Naive thymus-derived CD4-positive, alpha-beta T cell (primary cell): ENCODE measurements around the gene TCF7L2. TPM values are rescaled to one million over a fixed set of nuclear protein-coding genes. Genes with fewer than 3 reads are reported as not detected.
A peak's percentile ranks its signal among the peaks of the same experiment; 100 is the strongest.
"Not testable (repeated sequence)": the region's sequence is repeated elsewhere in the genome, so short reads cannot be mapped to it uniquely, and the experiment has no call there.

Source experiments
- ATAC-seq: fragments of 150-1000 bp; cut with Tn5 transposase; 2 replicates; pipeline ENCODE4 v1.10.0; 2021; ENCODE audit warnings: mild to moderate bottlenecking, moderate library complexity
- CTCF ChIA-PET: fragments of 350-600 bp; sonication (Branson Sonifier 250); formaldehyde crosslinking; loops from one replicate; lab custom pipeline; 2021; ENCODE audit warnings: antibody characterized with exemption; lab: Charles Lee
- POLR2A ChIA-PET: fragments of 350-600 bp; sonication (Branson Sonifier 250); formaldehyde crosslinking; loops from one replicate; lab custom pipeline; 2021; ENCODE audit warnings: antibody characterized with exemption, inconsistent platforms; lab: Charles Lee
- DNase-seq, 9 donors: peaks; one replicate each; pipeline versions ENCODE4 v3.0.0 to v3.0.0-alpha.2; 2020 to 2022; ENCODE audit warnings: mixed read lengths in 1 of 9
- H3K27ac ChIP-seq: one replicate; pipeline ENCODE4 v1.7.0; 2013; ENCODE audit warnings: mild to moderate bottlenecking, low read depth, low read length, moderate library complexity
- H3K27me3 ChIP-seq, 2 donors: one replicate each; pipeline ENCODE4 v1.7.0; 2013; ENCODE audit warnings: low read length in 2 of 2, mild to moderate bottlenecking in 2 of 2, moderate library complexity in 2 of 2; ENCODE audit not compliant: control insufficient read depth in 2 of 2, insufficient read depth in 2 of 2
- H3K36me3 ChIP-seq, 3 experiments: 1 replicate in 2 of 3; 2 replicates in 1 of 3; pipeline ENCODE4 v1.7.0; 2013; ENCODE audit warnings: low read length in 3 of 3, mild to moderate bottlenecking in 3 of 3, moderate library complexity in 1 of 3; ENCODE audit not compliant: insufficient read depth in 3 of 3, control insufficient read depth in 2 of 3
- H3K4me1 ChIP-seq, 2 donors: one replicate each; pipeline ENCODE4 v1.7.0; 2013; ENCODE audit warnings: low read length in 2 of 2, mild to moderate bottlenecking in 2 of 2, moderate library complexity in 1 of 2; ENCODE audit not compliant: control insufficient read depth in 2 of 2, insufficient read depth in 2 of 2
- H3K4me3 ChIP-seq: 2 replicates; pipeline ENCODE4 v1.7.0; 2013; ENCODE audit warnings: mild to moderate bottlenecking, low read length
- H3K9me3 ChIP-seq, 3 experiments: 1 replicate in 2 of 3; 2 replicates in 1 of 3; pipeline ENCODE4 v1.7.0; 2013; ENCODE audit warnings: low read length in 3 of 3; ENCODE audit not compliant: control insufficient read depth in 2 of 3
- H3K27ac Mint-ChIP-seq, 9 donors: one replicate each; pipeline ENCODE4 v1.8.0; 2020 to 2022; ENCODE audit warnings: mixed read lengths in 9 of 9, mild to moderate bottlenecking in 8 of 9, moderate library complexity in 5 of 9, inconsistent platforms in 2 of 9
- H3K27me3 Mint-ChIP-seq, 5 donors: one replicate each; pipeline ENCODE4 v1.8.0; 2021 to 2022; ENCODE audit warnings: mixed read lengths in 5 of 5, mild to moderate bottlenecking in 1 of 5
- H3K36me3 Mint-ChIP-seq, 5 donors: one replicate each; pipeline ENCODE4 v1.8.0; 2020 to 2022; ENCODE audit warnings: mixed read lengths in 5 of 5, mild to moderate bottlenecking in 3 of 5, inconsistent platforms in 1 of 5
- H3K4me1 Mint-ChIP-seq, 7 donors: one replicate each; pipeline ENCODE4 v1.8.0; 2020 to 2022; ENCODE audit warnings: mixed read lengths in 7 of 7, mild to moderate bottlenecking in 3 of 7, inconsistent platforms in 1 of 7
- H3K4me3 Mint-ChIP-seq, 10 donors: one replicate each; pipeline ENCODE4 v1.8.0; 2020 to 2022; ENCODE audit warnings: mild to moderate bottlenecking in 10 of 10, mixed read lengths in 10 of 10, moderate library complexity in 6 of 10, inconsistent platforms in 2 of 10
- H3K9me3 Mint-ChIP-seq, 11 donors: one replicate each; pipeline ENCODE4 v1.8.0; 2020 to 2022; ENCODE audit warnings: mixed read lengths in 11 of 11, mild to moderate bottlenecking in 4 of 11, inconsistent platforms in 1 of 11, moderate library complexity in 1 of 11
- intact Hi-C, 2 donors: fragments of 100-400 bp; cut with micrococcal nuclease; formaldehyde crosslinking; loops; one replicate each; pipeline ENCODE4 v1.15.1; 2023
- polyA plus RNA-seq, 2 donors: library from polyadenylated mRNA; unstranded; fragments of 300-500 nt; fragmentation: Illumina TruSeq; gene quantifications; one replicate each; pipeline ENCODE4 v1.2.3, GENCODE V29; 2021
- total RNA-seq, 6 experiments: library from RNA in 5 of 6; stranded (reverse) in 5 of 6; gene quantifications; 1 replicate in 5 of 6; 2 replicates in 1 of 6; pipeline ENCODE4 v1.2.3 and lab custom pipeline; 2021 to 2026

TCF7L2 gene
- total and polyA plus RNA-seq, 7 experiments from 2014 or later, result 0.39 to 31.4 (median 3.1) TPM

GRCh38 chr10:113103131-113103840 is 153.2 kb downstream of the TCF7L2 start:
- Histone ChIP-seq H3K4me3 (no peak overlapping the region), H3K27me3 (no peaks in the 10 kb centered on the region), H3K27ac (no peak overlapping the region), H3K9me3 (no peaks in the 10 kb centered on the region), H3K4me1 (no peaks in the 10 kb centered on the region), H3K36me3 (no peaks in the 10 kb centered on the region)
- Mint-ChIP-seq H3K36me3 (no peaks in the 10 kb centered on the region), H3K27ac (no peak overlapping the region), H3K4me3 (no peak overlapping the region), H3K9me3 (no peaks in the 10 kb centered on the region), H3K27me3 (peaks cover 0 to 8% (median 0%) of the 10 kb centered on the region in 5 donors), H3K4me1 (peaks cover 0 to 5% (median 0%) of the 10 kb centered on the region in 7 donors)
- ChIA-PET POLR2A (no interaction called here), CTCF (no interaction called here)
- ATAC-seq, result no peak
- no peak for DNase-seq
- intact Hi-C loops, result loop anchor here in 1 of 2 donors (10.0 kb wide), 1 partner anchor 538 kb away; no protein-coding TSS in a partner anchor

DNA sequence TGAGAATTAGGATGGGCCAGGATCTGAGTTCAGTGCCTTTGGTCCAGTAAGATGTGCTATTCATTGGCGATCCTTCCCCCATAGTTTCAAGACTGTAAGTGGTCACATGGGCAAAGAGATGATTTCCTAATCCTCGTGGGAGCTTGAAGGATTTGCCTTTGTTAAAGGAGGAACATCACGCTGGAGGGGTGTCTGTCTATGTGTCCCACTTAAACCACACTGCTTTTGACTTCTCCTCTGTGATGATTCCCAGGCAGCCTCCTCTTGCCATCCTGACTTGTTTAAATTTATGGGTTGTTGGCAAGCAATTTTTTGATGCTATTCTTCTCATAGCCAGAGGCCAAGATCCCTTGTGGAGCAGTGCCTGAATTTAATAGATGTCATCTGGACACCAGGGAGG is 154.0 kb downstream of the TCF7L2 start:
- H3K9me3 Mint-ChIP-seq, result no peaks in the 10 kb centered on the region
- no peak for DNase-seq
- Histone ChIP-seq H3K27me3 (no peaks in the 10 kb centered on the region), H3K36me3 (no peaks in the 10 kb centered on the region), H3K4me3 (no peak overlapping the region), H3K27ac (no peak overlapping the region), H3K9me3 (no peaks in the 10 kb centered on the region), H3K4me1 (no peaks in the 10 kb centered on the region)
- ChIA-PET POLR2A (no interaction called here), CTCF (no interaction called here)
- peaks cover 0 to 8% (median 0%) of the 10 kb centered on the region in 5 donors for H3K27me3 Mint-ChIP-seq
- peaks cover 0 to 5% (median 0%) of the 10 kb centered on the region in 7 donors for H3K4me1 Mint-ChIP-seq
- no peak overlapping the region for H3K27ac Mint-ChIP-seq
- H3K36me3 Mint-ChIP-seq, result no peaks in the 10 kb centered on the region
- ATAC-seq, result no peak
- intact Hi-C loops, result loop anchor here in 1 of 2 donors (10.0 kb wide), 1 partner anchor 539 kb away; no protein-coding TSS in a partner anchor
- no peak overlapping the region for H3K4me3 Mint-ChIP-seq

DNA sequence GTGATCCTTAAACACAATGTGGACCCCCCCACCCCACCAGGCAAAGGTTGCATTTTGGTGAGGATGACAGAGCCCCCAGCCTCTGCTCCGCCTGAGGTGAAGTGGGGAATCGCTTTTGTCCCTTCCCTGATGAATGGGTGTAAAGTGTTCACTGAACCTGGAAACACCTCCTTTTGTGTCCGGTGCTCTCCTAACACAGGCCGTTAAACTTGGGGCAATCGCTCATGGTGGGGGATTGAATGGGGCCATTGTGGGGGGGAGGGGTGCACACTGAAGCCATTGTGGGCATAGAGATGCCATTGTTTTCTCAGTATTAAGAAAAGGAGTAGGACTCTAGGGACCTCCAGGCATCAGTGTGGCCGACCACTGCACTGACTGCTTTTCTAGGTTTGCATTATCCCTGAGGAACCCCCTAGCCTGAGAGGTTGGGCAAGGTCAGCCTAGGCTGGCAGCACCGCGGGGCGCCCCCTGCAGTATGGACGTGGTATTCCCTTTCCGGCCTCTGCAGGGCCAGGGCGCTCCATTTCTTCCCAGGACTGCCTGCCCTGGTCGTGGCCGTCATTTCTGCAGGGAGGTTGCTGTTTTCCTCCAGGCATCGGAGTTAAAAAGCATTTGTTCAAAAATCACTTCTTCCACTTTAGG is 158.3 kb downstream of the TCF7L2 start:
- no peaks in the 10 kb centered on the region for H3K9me3 Mint-ChIP-seq
- ChIA-PET CTCF (no interaction called here), POLR2A (no interaction called here)
- H3K36me3 Mint-ChIP-seq, result no peaks in the 10 kb centered on the region
- H3K4me3 Mint-ChIP-seq, result no peak overlapping the region
- peaks cover 0 to 17% (median 6%) of the 10 kb centered on the region in 5 donors for H3K27me3 Mint-ChIP-seq
- Histone ChIP-seq H3K4me3 (no peak overlapping the region), H3K4me1 (no peaks in the 10 kb centered on the region), H3K9me3 (no peaks in the 10 kb centered on the region), H3K27ac (no peak overlapping the region), H3K36me3 (no peaks in the 10 kb centered on the region), H3K27me3 (no peaks in the 10 kb centered on the region)
- intact Hi-C loops, result loop anchor here in 1 of 2 donors (5.0 to 10.0 kb wide), 2 partner anchors 544 to 631 kb away; no protein-coding TSS in a partner anchor
- no peaks in the 10 kb centered on the region for H3K4me1 Mint-ChIP-seq
- ATAC-seq (peak; percentile 53), DNase-seq (peak in 3 of 9 donors; percentile 7 to 35 (median 10))
- H3K27ac Mint-ChIP-seq, result no peak overlapping the region

GRCh38 chr10:113108948-113109347 is 158.9 kb downstream of the TCF7L2 start:
- Histone ChIP-seq H3K27ac (no peak overlapping the region), H3K9me3 (no peaks in the 10 kb centered on the region), H3K4me3 (no peak overlapping the region), H3K4me1 (no peaks in the 10 kb centered on the region), H3K36me3 (no peaks in the 10 kb centered on the region), H3K27me3 (no peaks in the 10 kb centered on the region)
- ATAC-seq (no peak), DNase-seq (no peak)
- Mint-ChIP-seq H3K36me3 (no peaks in the 10 kb centered on the region), H3K4me1 (no peaks in the 10 kb centered on the region), H3K9me3 (no peaks in the 10 kb centered on the region), H3K27ac (no peak overlapping the region), H3K27me3 (peaks cover 0 to 17% (median 6%) of the 10 kb centered on the region in 5 donors), H3K4me3 (no peak overlapping the region)
- CTCF ChIA-PET, result no interaction called here
- POLR2A ChIA-PET, result no interaction called here
- intact Hi-C loops, result loop anchor here in 1 of 2 donors (5.0 to 10.0 kb wide), 2 partner anchors 544 to 632 kb away; no protein-coding TSS in a partner anchor

DNA sequence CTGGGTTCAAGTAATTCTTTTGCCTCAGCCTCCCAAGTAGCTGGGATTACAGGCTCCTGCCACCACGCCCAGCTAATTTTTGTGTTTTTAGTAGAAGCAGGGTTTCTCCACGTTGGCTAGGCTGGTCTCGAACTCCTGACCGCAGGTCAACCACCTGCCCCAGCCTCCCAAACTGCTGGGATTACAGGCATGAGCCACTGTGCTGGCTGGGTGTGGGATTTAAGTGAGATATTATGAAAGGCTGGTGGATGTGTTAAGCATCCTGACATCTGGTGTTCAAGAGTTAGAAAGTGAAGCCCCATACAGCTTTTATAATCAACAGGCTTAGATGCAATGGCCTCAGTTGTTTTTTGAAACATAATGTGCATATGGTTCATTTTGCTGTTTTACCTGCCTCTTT is 159.4 kb downstream of the TCF7L2 start:
- H3K27me3 ChIP-seq, ATAC-seq, H3K4me3 Mint-ChIP-seq, H3K4me1 Mint-ChIP-seq, DNase-seq, H3K4me3 ChIP-seq, H3K4me1 ChIP-seq, CTCF ChIA-PET, H3K27ac ChIP-seq, POLR2A ChIA-PET, H3K9me3 Mint-ChIP-seq, H3K9me3 ChIP-seq, H3K36me3 ChIP-seq, H3K36me3 Mint-ChIP-seq, H3K27ac Mint-ChIP-seq: not testable (repeated sequence)
- peaks cover 0 to 14% (median 6%) of the 10 kb centered on the region in 5 donors for H3K27me3 Mint-ChIP-seq
- intact Hi-C loops, result loop anchor here in 1 of 2 donors (5.0 to 10.0 kb wide), 2 partner anchors 545 to 632 kb away; no protein-coding TSS in a partner anchor

DNA sequence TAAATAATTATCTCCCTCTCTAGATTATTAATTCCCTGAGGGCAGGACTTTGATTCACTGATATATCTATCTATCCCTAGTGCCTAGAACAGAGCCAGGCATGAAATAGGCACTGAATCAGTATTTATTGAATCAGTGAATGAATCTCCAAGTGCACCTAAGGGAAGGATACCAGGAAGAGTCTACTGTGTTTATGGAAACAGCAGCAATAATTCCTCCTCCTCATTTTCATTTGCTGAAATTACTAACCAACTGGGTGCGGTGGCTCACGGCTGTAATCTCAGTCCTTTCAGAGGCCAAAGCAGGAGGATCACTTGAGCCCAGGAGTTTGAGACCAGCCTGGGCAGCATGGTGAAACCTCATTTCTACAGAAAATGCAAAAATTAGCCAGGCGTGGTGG is 161.2 kb downstream of the TCF7L2 start:
- intact Hi-C loops, result no loop called here
- H3K27ac ChIP-seq, result no peak overlapping the region
- ChIA-PET POLR2A (interaction anchor here (0.6 kb wide), 1 partner anchor 1847 kb away, joined by 3 read pairs; no protein-coding TSS in a partner anchor), CTCF (interaction anchor here (0.7 to 1.1 kb wide), 2 partner anchors 24 to 46 kb away, joined by 3 read pairs; no protein-coding TSS in a partner anchor)
- H3K4me1 ChIP-seq, result no peaks in the 10 kb centered on the region
- Mint-ChIP-seq H3K27me3 (peaks cover 0 to 24% (median 6%) of the 10 kb centered on the region in 5 donors), H3K36me3 (no peaks in the 10 kb centered on the region), H3K4me3 (no peak overlapping the region), H3K9me3 (no peaks in the 10 kb centered on the region), H3K27ac (no peak overlapping the region), H3K4me1 (no peaks in the 10 kb centered on the region)
- H3K36me3 ChIP-seq, result no peaks in the 10 kb centered on the region
- H3K9me3 ChIP-seq, result no peaks in the 10 kb centered on the region
- H3K4me3 ChIP-seq, result no peak overlapping the region
- ATAC-seq (no peak), DNase-seq (no peak)
- no peaks in the 10 kb centered on the region for H3K27me3 ChIP-seq
